GM21447 (cell line): ENCODE data around the gene HPCAL1.

Experiments
- ATAC-seq: cut with Tn5 transposase; IDR thresholded peaks from one replicate; pipeline ENCODE4 v1.9.1; 2021; ENCODE audit not compliant: unreplicated experiment

Gene HPCAL1

DNA sequence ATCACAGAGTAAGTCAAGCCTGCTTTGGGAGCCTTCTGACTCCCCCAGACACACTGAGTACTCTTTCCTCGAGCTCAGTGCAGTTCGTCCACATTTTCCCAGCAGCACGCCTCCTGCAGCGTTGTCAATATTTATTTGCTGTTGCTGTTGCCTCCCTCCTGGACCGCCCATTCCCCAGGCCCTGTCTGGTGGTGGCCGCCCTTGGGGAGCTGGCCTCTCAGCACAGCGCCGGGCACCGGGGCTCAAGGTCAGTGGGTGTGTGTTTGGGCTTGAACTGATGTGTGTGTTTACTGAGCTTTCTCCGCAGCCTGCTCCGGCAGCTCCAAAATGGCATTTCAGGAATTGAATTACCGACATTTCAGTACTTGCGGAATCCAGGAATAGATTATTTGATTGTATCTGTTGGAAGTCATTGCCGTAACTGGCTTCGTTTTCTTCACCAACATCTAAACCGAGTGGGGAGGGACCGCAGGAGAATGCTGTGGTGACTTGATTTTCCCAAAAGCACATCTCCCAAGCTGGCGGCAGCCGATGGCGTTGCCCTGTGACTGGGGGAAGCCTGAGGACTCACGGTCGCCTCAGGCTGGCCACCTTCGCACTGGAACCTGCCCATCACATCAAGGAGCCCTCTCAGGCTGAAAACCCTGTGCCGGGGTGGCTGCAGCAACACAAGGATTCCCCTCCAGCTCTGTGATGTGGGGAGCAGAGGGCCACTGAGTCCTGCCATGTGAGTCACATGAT is 66.0 kb downstream of the HPCAL1 start:
- ATAC-seq: no peak

DNA sequence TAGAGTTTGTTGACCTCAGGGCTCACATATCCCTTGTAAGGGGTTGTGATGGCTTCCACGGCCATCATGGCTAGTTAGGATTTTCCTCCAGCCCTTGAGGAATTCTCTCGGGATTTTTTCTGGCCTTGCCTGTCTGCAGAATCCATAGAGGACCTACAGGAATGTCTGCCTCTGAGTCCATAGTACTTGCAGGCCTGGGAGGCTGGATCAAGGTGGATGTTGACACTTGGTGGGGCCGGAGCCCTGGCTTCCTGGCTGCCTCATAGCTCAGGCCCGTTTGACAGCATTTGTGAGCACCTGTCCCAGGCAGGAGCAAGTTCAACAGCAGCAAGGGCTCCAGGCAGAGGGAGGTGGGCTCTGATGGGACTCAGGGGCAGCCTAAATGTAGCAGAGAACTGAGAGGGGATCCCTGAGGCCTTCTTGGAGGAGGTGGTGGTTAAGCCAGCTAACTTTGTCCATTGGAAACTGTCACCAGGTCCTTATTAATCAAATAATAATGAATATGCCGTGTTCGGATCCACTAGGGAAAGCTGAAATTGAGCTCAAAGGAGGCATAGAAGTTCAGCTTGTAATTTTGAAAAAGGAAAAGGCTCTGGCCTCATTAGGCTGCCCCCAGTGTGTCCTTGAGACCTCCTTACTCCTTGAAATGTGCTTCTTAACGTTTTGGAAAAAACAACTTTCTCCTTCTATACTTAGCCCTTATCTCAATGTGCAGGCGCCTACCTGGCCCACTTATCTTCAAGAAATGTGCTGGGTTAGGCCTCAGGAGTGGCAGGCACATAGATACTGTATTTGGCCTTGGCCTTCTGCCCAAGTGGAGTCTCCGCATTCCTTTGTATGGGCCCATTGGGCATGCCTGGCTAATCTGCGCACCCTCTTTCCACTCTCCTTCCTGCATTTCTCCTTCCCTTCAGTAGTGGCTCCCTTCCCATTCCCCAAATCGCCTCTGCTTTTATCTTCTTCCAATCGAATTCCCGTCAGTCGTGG is 66.9 kb downstream of the HPCAL1 start:
- no peak for ATAC-seq

DNA sequence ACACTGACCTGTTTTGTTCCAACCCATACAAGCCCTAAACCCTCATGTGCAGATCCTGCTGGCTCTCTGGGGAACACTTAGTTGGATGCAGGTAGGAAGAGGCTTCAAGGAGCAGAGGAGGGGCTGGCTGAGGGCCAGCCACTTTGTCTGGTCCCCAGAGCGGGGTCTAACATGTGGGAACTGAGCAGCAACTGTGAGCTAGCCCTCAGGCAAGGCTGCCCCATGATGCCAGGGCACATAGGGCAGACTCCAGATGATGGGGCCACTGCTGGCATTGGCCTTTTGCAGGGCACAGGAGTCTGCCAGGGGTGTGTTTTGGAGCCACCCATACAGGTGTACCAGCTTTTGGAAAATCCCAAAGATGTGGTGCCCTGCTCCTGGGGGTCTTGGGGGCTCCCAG is 67.7 kb downstream of the HPCAL1 start:
- ATAC-seq: no peak

DNA sequence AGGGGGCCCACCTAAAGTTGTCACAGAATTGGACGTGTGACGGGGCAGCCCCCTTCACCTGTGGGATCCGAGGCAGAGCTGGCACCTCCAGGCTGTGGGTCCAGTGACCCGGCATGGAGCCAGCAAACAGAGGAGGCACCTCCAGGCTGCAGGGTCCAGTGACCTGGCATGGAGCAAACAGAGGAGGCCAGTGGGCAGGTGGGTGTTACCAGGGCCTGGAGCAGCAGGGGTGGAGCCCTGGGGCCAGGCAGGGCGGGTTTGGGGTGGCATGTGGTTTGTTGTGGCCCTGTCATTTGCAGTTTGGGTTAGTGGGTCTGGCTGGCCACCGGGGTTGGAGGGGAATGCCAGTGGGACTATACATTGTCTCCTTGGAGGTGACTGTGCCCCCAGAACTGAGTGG is 68.2 kb downstream of the HPCAL1 start:
- ATAC-seq: no peak

DNA sequence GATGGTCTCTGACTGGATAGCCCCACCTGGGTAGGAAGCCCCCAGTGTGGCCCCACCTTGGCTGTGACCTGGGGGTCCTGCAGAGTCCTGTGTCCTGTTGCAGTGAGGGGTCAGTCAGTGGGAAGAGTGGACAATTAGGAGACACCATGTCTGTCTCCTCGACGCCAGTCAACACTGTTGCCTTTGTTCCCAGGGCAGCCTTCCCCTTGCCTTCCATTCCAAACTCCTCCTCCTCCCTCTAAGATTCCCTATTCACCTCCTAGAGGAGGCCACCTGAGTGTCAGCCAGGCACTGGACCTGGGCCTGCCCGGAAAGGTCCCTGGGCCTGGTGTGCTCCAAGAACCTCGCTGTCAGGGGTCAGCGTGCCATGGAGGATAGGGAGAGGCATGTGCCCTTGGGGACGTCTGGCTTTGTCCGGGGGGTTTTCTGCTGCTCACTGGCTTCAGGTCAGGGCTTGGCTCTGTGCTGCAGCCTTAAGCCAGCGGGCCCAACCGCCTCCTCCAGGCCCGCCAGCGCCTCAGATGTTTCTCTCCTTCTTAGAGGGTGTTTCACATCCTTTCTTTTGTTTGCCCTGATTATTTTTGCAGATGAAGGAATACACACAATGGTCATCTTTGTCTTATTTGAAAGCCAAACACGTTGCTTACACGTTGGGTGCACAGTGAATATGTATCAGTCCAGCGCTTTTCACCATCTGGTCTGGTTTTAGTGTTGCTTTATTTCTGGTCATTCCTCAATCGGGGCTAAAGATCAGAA is 68.9 kb downstream of the HPCAL1 start:
- no peak for ATAC-seq

DNA sequence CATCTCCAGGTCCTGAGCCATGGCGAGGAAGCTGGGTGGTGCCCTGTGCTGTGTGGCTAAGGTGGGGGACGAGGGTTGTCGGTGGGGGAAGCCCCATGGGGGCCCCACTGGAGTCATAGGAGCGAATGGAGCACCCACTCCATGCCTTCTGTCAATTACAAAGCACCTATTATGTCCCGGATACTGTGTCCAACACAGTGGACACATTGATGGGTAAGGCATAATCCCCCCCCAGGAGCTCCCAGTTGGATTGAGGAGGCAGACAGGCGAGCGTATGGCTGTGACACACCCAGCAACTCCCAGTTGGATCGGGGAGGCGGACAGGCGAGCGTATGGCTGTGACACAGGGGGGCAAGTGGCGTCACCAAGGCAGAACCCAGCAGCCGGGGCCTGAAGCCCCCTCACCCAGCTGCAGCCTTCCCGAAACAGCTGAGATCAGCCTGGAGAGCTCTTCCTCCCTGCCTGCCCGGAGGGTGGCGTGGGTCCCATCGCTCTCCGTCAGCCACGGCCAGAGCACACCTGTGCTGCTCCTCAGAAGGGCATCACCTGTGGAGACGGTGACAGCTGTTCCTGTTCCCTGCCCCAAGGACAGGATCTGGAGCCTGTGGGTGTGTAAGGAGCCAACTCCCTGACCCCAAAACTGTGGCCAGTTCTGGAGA is 69.6 kb downstream of the HPCAL1 start:
- no peak for ATAC-seq

DNA sequence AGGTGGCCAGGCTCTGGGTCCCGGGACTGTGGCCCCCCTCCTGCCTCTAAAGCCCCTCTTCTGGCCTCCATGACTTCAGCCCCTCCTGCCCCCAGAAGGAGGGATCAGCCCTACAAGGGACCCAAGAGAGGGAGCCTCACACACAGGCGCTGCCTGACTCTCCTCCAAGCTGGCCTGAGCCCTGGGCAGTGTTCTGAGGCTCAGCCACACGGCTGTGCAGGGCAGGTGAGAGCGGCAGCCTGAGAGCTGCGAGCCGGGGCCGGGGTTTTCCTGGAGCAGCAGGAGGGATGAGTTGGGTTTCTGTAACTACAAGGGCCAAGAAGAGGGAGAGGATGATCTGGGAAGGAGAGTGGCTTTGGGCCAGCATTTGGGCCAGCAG is 70.1 kb downstream of the HPCAL1 start:
- no peak for ATAC-seq

DNA sequence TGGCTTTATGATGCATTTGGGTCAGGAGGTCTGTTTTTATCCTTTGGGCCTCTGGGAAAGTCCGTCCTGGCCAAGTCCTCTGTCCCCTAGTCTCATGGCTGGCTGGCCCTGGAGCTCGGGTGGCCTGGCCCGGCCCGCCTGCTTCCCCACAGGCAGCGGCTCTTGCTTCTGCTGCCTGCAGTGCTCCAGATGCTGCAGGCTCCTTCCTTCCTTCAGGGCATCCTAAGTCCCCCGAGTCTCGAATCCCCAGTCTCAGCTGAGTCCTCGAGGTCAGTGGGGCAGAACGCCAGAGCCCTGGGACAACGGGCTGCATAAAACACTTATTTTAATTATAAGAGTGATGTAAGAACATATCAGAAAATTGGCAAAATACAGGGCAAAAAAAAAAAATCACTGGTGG is 71.2 kb downstream of the HPCAL1 start:
- ATAC-seq: no peak

DNA sequence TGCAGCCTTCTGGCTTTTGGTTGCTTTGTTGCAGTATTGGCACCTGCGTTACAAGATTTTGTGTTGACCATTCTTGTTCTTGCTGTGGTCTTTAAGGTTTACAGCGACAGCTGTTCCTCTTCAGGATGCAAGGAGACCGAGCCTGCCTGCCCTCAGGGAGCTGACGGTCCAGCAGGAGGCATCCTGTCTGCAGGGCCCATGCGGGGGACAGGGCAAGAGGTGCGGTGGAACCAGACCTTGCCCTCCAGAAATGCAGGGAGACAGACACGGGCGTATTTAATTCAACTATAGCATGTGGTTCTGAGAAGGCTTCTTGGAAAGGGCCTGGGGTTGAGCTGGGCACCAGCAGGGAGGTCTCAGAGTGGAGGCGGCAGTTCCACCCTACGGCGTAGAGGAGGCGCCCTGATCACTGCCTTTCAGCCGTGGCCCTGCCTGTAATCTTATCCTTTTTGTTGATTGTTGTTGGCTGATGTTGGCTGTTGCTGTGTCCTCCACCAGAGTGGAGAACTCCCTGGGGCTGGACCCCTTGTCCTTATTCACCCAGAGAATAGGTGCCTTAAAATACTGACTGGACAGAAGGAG is 71.7 kb downstream of the HPCAL1 start:
- ATAC-seq: no peak

DNA sequence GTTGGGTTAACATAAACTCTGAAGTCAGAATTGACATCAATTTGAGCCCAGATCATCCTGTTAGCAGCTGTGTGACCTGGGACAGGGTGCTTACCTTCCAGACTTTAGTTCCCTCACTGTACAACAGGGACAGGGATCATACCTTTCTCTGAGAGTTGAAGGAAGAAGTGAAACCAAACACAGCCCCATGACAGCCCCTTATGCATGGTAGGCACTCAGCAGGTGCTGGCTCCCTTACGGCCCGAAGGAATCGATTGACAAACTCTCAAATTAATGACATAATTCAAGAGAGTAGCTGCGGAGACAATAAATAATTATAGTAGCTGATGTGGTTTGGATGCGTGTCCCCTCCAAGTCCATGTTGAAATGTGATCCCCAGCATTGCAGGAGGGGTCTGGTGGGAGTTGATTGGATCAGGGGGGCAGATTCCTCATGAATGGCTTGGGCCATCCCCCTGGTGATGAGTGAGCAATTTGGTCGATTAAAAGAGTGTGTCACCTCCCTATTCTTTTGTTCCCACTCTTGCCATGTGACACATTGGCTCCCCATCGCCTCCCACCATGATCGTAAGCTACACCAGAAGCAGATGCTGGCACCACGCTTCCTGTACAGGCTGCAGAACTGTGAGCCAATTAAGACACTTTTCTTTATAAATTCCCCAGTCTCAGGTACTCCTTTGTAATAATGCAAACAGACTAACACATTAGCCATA is 73.0 kb downstream of the HPCAL1 start:
- ATAC-seq: peak; percentile 46

DNA sequence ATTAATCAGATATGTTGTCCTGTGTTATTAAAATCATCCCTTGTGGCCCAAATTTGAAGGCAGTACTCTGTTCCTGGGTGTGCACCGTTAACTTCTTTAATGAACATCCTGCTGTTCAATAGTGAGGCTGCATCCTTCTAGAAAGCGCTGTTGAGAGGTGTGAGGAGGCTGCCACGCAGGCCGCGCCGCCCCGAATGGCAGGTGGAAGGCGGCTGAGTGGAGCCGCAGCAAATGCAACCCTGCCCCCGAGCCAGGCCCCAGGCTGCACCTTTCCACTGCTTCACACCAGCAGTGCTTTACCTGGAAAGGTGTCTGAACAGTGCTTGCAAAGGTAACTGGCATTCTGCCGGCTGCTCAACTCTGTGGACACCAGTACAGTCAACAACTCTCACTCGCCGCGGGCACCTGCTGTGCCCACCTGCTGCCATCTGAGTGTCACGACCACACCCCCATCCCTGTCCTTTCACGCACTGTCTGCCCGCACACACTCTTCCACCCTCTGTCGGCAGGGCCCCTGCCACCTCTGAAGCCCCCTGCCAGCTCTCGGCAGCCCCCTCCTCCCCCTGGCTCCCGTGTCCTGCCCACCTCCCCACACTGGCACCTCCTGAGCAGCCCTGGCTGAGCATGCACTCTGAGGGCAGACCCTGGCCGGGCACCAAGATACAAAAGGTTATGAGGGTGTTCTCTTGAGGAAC is 74.5 kb downstream of the HPCAL1 start:
- ATAC-seq: no peak

DNA sequence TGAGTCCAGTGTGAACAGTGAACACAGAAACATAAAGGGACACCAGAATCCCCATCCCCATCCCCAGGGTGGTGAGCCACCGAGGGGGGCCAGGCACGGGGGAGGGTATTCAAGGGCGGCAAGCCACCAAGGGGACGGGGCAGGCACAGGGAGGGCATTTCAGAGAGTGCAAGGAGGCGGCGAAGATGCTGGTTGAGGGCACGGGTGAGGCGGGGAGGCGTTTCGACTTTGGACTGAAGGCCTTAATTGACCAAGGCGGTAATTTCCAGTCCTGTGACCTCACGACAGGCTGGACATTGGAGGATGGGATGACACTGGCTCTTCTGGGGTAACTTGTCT is 75.0 kb downstream of the HPCAL1 start:
- ATAC-seq: no peak

DNA sequence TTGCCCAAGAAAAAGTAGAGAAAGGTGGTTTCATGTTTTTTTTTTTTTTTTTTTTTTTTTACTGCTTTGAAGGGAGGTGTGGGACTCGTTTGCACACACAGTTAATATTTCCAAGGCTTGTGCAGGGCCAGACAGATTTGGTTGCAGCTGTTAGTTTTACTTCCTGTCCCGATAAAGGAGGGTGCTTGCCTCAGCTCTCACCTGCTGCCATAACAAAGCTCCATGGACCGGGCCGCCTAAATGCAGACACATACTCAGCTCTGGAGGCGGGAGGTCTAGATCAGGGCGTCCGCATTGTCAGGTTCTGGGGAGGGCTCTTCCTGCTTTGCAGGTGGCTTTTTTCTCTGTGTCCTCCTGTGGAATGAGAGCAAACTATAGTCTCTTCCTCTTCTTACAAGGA is 75.5 kb downstream of the HPCAL1 start:
- ATAC-seq: peak; percentile 75

DNA sequence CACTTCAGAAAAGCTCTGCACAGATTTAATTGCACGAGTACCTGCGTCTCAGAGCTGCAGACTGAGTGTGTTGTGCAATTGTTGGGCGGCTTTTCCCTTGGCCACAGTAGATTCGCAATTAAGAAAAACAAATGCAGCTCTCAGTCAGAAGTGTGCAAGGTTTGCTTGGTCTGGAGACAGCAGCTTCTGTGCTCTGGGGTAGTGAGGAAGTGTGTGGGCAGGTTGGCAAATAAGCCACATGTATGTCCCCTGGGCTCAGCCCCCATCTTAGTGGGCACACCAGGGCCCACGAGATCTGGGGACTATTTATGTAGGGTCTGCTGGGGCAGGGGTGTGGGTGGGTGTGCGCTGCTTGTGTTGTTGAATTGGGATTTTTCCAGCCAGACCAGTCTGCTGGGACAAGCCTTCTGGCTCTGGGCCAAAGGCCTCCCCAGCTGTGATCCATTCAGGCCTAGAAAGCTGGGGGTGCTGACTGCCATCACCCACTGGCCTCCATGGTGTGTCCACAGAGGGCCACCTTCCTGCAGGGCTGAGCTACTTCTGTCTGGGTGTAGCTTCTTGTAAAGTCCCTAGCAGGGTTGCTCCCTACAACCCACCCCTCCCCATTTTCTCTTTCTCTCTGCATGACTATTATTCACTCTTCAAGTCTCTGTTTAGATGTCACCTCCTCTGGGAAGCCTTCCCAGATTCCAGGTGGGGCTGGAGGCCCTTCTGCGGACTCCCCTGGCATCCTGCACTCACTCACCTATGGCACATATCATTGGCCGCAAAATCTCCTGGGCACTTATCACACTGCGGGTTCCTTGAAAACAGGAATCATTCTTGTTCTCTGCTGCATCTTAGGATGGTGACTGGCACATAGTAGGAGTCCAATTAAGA is 77.6 kb downstream of the HPCAL1 start:
- no peak for ATAC-seq

DNA sequence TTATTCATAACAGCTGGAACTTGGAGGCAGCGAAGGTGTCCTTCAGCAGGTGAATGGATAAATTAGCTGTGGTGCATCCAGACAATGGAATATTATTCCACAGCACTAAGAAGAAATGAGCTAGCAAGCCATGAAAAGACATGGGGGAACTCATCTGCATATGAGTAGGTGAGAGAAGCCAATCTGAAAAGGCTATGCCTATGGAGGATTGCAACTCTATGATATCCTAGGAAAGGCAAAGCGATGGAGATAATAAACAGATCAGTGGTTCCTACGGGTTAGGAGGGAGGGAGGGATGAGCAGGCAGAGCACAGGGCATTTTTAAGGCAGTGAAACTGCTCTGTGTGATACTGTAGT is 79.3 kb downstream of the HPCAL1 start:
- ATAC-seq: no peak

DNA sequence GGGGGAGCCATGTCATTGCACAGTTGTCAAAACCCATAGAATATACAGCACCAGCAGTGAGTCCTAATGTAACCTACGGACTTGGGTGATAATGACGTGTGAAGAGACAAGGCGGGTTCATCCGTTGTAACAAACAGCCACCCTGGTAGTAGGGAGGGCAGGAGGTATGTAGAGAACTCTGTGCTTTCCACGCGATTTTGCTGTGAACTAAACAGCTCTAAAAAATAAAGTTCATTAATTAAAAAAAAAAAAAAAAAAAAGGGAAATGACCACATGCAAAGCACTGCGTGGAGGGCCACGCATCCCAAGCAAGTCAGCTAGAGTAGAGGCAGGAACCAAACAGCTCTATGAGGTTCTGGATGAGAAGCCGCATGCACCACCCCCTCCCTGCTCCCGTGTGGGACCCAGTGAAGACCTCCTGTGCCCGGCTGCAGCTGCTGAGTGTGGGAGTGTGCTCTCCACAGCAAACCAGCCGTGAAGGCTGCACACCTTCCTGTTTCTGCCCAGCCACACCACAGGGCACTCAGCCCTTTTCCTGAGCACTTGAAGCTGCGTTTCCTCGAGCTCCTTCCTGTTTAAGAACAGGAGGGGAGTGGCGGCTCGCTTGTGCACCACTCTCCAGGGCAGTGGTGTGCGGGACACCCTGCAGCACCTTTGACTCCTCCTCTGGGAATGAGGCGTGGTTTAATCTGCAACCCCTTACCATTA is 79.8 kb downstream of the HPCAL1 start:
- ATAC-seq: peak; percentile 62

DNA sequence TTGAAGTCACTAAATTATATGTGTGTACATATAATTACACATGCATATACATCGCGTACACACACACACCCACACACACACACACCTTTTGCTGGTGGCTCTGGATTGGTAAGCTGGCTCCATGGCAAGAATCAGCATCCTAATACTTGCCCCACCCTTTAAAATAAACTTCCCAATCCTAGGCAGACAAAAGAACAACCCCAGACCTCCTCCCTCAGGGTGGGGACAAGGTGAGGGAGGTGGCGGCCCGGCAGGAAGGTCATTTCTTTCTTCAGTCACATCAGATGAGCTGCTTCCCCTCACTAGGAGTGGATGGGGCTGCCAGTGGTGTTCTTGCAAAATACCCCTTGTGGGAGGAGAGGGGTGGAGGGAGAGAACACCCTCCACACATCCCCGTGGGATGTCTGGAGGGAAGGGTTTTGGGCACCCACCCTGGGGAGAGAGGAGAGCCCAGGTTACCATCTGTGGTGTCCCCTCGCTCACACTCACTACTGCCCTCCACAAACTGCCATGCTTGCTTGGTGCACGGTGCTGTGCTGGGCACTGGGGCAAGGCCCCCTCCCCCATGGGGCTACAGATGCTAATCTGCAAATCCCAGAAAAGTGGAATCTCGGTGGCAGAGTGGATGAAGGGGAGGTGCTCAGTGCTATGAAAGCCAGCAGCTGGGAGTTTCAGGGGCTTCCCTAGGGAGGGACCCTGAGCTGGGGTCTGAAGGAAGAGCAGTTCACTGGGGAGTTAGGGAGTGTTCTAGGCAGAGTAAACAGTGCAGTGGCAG is 81.4 kb downstream of the HPCAL1 start:
- ATAC-seq: no peak
